RWPE2 (cell line): ENCODE data around the gene NTNG2.

Experiments
- ATAC-seq: fragments of 200-7000 bp; cut with Tn5 transposase; 3 replicates; pipeline ENCODE4 v1.9.1; 2021; ENCODE audit warnings: low read depth
- DNase-seq: peaks from one replicate; pipeline ENCODE4 v3.0.0-alpha.2; 2020; ENCODE audit warnings: low spot score
- H3K27ac ChIP-seq: fragments of 450-650 bp; 2 replicates; pipeline ENCODE4 v1.5.1; 2017; ENCODE audit warnings: mild to moderate bottlenecking; ENCODE audit not compliant: poor library complexity, severe bottlenecking
- H3K27me3 ChIP-seq: fragments of 250-450 bp; sonication (Bioruptor Pico); 2 replicates; pipeline ENCODE4 v1.5.1; 2021; ENCODE audit warnings: mild to moderate bottlenecking, moderate library complexity; ENCODE audit not compliant: insufficient read depth, poor library complexity, severe bottlenecking
- H3K36me3 ChIP-seq: fragments of 250-450 bp; sonication (Bioruptor Pico); 2 replicates; pipeline ENCODE4 v1.5.1; 2020; ENCODE audit warnings: low read depth, mild to moderate bottlenecking, moderate library complexity
- H3K4me1 ChIP-seq: fragments of 250-450 bp; sonication (Bioruptor Pico); 2 replicates; pipeline ENCODE4 v1.5.1; 2021; ENCODE audit warnings: mild to moderate bottlenecking, moderate library complexity; ENCODE audit not compliant: insufficient read depth, poor library complexity, severe bottlenecking
- H3K4me3 ChIP-seq: fragments of 250-450 bp; sonication (Bioruptor Pico); 2 replicates; pipeline ENCODE4 v1.5.1; 2021; ENCODE audit warnings: mild to moderate bottlenecking, moderate library complexity; ENCODE audit not compliant: severe bottlenecking
- H3K9me3 ChIP-seq: fragments of 250-450 bp; sonication (Bioruptor Pico); 2 replicates; pipeline ENCODE4 v1.5.1; 2021; ENCODE audit warnings: mild to moderate bottlenecking, moderate library complexity; ENCODE audit not compliant: severe bottlenecking
- TF ChIP-seq, protein P1 (sequence below): fragments of 450-650 bp; IDR thresholded peaks from one replicate; pipeline ENCODE4 v1.5.1; 2017; ENCODE audit warnings: mild to moderate bottlenecking, moderate library complexity; ENCODE audit not compliant: poor library complexity, severe bottlenecking

The NTNG2 gene, protein sequence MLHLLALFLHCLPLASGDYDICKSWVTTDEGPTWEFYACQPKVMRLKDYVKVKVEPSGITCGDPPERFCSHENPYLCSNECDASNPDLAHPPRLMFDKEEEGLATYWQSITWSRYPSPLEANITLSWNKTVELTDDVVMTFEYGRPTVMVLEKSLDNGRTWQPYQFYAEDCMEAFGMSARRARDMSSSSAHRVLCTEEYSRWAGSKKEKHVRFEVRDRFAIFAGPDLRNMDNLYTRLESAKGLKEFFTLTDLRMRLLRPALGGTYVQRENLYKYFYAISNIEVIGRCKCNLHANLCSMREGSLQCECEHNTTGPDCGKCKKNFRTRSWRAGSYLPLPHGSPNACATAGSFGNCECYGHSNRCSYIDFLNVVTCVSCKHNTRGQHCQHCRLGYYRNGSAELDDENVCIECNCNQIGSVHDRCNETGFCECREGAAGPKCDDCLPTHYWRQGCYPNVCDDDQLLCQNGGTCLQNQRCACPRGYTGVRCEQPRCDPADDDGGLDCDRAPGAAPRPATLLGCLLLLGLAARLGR

DNA sequence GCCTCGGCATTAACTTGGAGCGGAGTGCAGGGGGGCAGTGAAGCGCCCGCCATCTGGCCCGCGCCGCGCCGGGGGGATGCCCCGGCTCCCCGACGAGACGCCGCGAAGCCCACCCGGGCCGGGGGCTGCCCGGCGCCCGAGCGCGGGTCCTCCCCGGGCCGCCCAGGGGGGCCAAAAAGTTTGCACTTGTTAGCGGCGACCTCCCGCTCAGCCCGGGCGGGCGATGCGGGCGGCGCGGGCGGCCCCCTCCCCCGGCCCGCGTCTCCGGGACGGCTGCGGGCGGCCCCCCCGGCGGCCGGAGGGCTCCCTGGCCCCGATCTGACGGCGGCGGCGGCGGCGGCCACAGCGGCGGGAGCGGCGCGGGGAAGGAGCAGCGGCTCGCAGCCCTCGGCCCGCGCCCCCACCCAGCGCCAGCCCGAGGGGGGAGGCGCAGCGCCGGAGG is at the start of gene NTNG2:
NTNG2 (plus strand) TSS at position 316 of the 442 bp plus-strand sequence. CDS start 4,774 bp downstream, outside the sequence.
- TF ChIP-seq, protein P1, sequence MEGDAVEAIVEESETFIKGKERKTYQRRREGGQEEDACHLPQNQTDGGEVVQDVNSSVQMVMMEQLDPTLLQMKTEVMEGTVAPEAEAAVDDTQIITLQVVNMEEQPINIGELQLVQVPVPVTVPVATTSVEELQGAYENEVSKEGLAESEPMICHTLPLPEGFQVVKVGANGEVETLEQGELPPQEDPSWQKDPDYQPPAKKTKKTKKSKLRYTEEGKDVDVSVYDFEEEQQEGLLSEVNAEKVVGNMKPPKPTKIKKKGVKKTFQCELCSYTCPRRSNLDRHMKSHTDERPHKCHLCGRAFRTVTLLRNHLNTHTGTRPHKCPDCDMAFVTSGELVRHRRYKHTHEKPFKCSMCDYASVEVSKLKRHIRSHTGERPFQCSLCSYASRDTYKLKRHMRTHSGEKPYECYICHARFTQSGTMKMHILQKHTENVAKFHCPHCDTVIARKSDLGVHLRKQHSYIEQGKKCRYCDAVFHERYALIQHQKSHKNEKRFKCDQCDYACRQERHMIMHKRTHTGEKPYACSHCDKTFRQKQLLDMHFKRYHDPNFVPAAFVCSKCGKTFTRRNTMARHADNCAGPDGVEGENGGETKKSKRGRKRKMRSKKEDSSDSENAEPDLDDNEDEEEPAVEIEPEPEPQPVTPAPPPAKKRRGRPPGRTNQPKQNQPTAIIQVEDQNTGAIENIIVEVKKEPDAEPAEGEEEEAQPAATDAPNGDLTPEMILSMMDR = no peak
- ATAC-seq = no peak; the same call in 2 of the 3 replicates
- no peak for DNase-seq
- Histone ChIP-seq H3K36me3 (no peaks in the 10 kb centered on the region), H3K27me3 (peaks cover 81% of the 10 kb centered on the region), H3K4me1 (no peaks in the 10 kb centered on the region), H3K4me3 (peak within 1 kb of the TSS; percentile 43), H3K27ac (no peak within 1 kb of the TSS), H3K9me3 (no peaks in the 10 kb centered on the region)

DNA sequence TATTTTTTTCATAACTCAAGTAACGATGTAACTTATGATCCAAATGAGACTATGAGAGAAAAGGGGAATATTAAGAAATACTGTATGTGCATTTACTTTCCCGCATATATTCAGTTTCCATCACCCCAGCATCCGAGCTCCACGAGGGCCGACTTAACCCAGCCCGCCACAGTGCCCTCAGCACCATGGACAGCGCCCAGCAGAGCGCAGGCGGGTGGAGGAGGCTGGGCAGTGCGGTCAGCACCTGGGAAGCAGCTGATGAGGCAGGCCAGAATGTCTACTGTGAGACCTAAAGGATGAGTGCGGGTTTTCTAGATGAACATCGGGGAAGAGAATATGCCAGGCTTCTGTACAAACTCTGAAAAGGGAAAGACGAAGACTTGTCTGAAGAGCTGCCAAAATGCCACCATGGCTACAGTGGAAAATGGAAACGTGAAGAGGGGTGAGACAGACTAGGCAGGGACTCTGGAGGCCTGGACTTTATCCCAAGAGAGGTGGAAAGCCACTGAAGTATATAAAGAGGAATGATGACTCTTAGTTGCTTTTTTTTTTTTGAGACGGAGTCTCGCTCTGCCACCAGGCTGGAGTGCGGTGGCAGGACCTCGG is 47.7 kb upstream of the NTNG2 start:
- peaks cover 7% of the 10 kb centered on the region for H3K27me3 ChIP-seq
- TF ChIP-seq, protein P1 = no peak
- H3K9me3 ChIP-seq = no peaks in the 10 kb centered on the region
- peak; percentile 80 for ATAC-seq
- no peak for DNase-seq
- H3K27ac ChIP-seq = no peak overlapping the region
- H3K4me1 ChIP-seq = no peaks in the 10 kb centered on the region
- no peaks in the 10 kb centered on the region for H3K36me3 ChIP-seq
- no peak overlapping the region for H3K4me3 ChIP-seq

DNA sequence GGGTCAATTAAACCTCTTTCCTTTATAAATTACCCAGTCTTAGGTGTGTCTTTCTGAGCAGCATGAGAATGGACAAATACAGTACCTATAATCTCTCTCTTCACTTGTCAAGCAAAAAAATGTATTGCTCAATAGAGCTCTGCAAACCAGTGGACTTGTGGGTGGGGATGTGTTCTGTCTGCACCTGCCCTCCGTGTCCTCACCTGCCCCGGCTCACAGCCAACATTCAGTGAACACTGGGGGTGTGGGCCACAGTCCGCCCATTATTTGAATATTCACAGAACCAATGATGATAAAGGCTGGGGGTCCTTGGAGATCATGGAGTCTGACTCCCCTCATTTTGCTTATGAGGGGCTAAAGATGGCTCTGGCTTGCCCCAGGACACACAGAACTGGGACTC is 45.3 kb upstream of the NTNG2 start:
- no peaks in the 10 kb centered on the region for H3K4me1 ChIP-seq
- H3K27ac ChIP-seq = no peak overlapping the region
- H3K9me3 ChIP-seq = no peaks in the 10 kb centered on the region
- TF ChIP-seq, protein P1 = no peak
- H3K27me3 ChIP-seq = peaks cover 12% of the 10 kb centered on the region
- ATAC-seq (no peak), DNase-seq (no peak)
- H3K36me3 ChIP-seq = no peaks in the 10 kb centered on the region
- no peak overlapping the region for H3K4me3 ChIP-seq

DNA sequence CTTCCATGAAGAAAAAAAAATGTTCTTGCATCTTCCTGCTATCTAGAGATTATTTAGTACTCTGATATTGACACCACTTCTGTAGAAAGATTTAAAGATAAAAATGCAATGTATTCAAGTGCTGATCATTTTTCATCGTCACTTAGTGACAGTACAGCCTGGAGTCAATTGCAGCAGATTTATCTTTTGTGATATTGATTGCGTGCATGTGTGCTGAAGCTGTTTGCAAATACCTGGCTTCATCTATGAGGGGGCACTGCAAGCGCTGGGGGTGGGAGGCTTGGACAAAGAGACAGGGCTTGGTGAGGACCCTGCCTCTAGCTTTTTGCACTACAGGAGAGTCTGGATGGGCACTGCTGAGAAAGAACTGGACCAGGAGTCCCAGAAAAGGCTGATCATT is 44.2 kb upstream of the NTNG2 start:
- Histone ChIP-seq H3K9me3 (no peaks in the 10 kb centered on the region), H3K27ac (no peak overlapping the region), H3K36me3 (no peaks in the 10 kb centered on the region), H3K4me3 (no peak overlapping the region), H3K4me1 (no peaks in the 10 kb centered on the region), H3K27me3 (peaks cover 16% of the 10 kb centered on the region)
- ATAC-seq = no peak
- TF ChIP-seq, protein P1 = no peak
- no peak for DNase-seq

DNA sequence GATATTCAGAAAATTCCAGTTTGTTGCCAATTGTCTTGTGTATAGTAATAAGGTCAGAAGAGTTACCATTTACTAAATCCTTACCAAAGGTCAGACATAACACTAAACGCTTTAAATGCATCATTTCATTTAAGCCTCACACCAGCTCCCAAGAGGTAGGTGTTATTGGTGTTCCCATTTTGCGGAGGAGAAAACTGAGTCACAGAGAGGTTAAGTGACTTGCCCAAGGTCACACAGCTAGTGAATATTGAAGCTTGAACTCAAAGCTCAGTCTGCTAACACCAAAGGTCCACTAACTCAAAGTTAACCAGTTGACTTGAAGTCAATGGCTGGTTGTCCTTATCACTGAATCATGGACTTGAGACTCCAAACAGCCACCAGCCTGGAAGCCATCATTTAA is 40.8 kb upstream of the NTNG2 start:
- no peak overlapping the region for H3K4me3 ChIP-seq
- no peaks in the 10 kb centered on the region for H3K4me1 ChIP-seq
- peaks cover 45% of the 10 kb centered on the region for H3K27me3 ChIP-seq
- no peaks in the 10 kb centered on the region for H3K9me3 ChIP-seq
- H3K27ac ChIP-seq = no peak overlapping the region
- no peaks in the 10 kb centered on the region for H3K36me3 ChIP-seq
- TF ChIP-seq, protein P1 = no peak
- ATAC-seq = no peak
- no peak for DNase-seq
